ENCODE results near the gene EXOG. TPM values are rescaled to one million over a fixed set of nuclear protein-coding genes. Genes with fewer than 3 reads are reported as not detected.

EXOG gene
- total RNA-seq, 2 experiments from 2014 or later: 18.5 to 23.0 TPM

DNA sequence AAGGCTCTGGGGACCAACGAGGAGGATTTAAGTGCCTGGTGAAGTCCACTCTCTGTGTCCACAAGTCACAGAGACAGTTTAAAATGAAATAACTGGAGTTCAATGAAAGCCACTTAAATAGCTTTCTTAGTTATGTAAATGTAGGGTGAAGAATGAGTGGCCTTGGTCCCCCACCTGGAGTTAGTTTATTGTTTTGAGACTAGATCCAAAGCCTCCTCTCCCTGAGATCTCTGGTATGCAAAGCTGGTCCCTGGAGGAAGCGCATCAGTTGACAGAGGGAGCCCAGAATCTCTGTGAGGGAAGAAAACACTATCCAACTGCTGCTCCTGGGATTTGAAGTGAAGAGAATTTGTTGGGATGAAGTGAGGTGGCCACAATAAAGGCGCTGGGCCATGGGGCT, 40.5 kb downstream of the EXOG start:
- H3K36me3 Mint-ChIP-seq (ENCODE audit: low read depth): peaks cover 5% of the 10 kb centered on the region
- no peak for DNase-seq
- ChIA-PET POLR2A (no interaction called here), CTCF (no interaction called here)
- no peak for ATAC-seq
- H3K27ac Mint-ChIP-seq: no peak overlapping the region
- no peaks in the 10 kb centered on the region for H3K27me3 Mint-ChIP-seq (ENCODE audit: low read depth)
- H3K4me3 Mint-ChIP-seq: no peak overlapping the region
- H3K4me1 Mint-ChIP-seq (ENCODE audit: low read depth): no peaks in the 10 kb centered on the region
- no peaks in the 10 kb centered on the region for H3K9me3 Mint-ChIP-seq (ENCODE audit: insufficient read depth)

DNA sequence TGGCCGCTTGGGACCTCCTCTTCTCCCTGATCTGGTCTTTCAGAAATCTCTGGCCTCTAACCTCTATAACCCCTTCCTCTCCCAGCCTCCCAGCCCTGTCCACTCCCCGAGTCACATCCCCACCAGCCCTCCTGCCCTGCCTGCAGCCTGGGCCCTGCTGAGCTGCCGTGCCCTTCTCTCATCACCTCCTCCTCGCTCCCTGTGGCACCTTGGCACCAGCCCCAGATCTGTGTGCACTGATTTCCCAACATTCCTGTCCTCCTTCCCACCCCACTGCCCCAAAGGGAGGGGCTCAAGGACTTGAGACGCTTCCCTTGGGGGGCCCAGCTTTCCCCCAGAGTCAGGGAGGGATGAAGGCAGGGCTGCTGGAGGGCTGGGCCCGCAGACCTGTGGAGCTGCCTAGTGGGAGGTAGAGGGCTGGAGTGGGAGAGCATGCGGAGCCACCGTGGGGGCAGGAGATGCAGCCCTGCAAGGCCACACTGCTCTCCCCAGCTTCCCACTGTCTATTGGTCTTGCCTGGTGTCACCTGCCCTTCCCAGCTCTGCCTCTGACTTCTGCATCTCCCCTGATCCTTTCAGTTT, 42.7 kb downstream of the EXOG start:
- ATAC-seq: no peak
- peaks cover 5% of the 10 kb centered on the region for H3K36me3 Mint-ChIP-seq (ENCODE audit: low read depth)
- POLR2A ChIA-PET: no interaction called here

DNA sequence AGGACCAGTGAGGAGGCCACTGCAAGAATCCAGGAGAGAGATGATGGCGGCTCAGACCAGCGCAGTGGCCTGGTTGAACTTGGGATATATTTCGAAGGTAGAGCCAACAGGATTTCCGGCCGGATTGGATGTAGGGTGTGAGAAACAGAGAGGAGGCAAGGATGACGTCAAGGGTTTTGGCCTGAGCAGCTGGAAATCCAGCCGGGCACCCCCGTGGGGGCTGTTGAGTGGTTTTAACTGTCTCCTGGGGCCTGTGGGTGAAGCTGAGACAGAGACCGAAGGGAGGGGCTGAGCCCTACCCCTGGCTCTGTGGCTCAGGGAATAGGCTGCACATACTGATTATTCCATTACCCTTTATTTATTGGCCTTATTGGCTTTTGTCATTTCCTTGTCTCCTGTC, 45.7 kb downstream of the EXOG start:
- ChIA-PET POLR2A (interaction anchor here (0.8 kb wide), 1 partner anchor 20 kb away, joined by 4 read pairs; no protein-coding TSS in a partner anchor), CTCF (interaction anchor here (1.8 kb wide), 1 partner anchor 20 kb away, joined by 6 read pairs; no protein-coding TSS in a partner anchor)
- no peaks in the 10 kb centered on the region for H3K36me3 Mint-ChIP-seq (ENCODE audit: low read depth)
- peaks cover 2% of the 10 kb centered on the region for H3K27me3 Mint-ChIP-seq (ENCODE audit: low read depth)
- H3K4me1 Mint-ChIP-seq (ENCODE audit: low read depth): no peaks in the 10 kb centered on the region
- no peak overlapping the region for H3K27ac Mint-ChIP-seq
- DNase-seq (no peak), ATAC-seq (no peak)
- H3K9me3 Mint-ChIP-seq (ENCODE audit: insufficient read depth): no peaks in the 10 kb centered on the region
- H3K4me3 Mint-ChIP-seq: no peak overlapping the region

More for the DNA sequence above, 42.7 kb downstream of the EXOG start:
- DNase-seq: no peak
- Mint-ChIP-seq H3K27ac (no peak overlapping the region), H3K9me3 (ENCODE audit: insufficient read depth) (no peaks in the 10 kb centered on the region), H3K4me1 (ENCODE audit: low read depth) (no peaks in the 10 kb centered on the region), H3K4me3 (no peak overlapping the region), H3K27me3 (ENCODE audit: low read depth) (no peaks in the 10 kb centered on the region)
- CTCF ChIA-PET: interaction anchor here (3.0 kb wide), 1 partner anchor 17 kb away, joined by 9 read pairs; no protein-coding TSS in a partner anchor

DNA sequence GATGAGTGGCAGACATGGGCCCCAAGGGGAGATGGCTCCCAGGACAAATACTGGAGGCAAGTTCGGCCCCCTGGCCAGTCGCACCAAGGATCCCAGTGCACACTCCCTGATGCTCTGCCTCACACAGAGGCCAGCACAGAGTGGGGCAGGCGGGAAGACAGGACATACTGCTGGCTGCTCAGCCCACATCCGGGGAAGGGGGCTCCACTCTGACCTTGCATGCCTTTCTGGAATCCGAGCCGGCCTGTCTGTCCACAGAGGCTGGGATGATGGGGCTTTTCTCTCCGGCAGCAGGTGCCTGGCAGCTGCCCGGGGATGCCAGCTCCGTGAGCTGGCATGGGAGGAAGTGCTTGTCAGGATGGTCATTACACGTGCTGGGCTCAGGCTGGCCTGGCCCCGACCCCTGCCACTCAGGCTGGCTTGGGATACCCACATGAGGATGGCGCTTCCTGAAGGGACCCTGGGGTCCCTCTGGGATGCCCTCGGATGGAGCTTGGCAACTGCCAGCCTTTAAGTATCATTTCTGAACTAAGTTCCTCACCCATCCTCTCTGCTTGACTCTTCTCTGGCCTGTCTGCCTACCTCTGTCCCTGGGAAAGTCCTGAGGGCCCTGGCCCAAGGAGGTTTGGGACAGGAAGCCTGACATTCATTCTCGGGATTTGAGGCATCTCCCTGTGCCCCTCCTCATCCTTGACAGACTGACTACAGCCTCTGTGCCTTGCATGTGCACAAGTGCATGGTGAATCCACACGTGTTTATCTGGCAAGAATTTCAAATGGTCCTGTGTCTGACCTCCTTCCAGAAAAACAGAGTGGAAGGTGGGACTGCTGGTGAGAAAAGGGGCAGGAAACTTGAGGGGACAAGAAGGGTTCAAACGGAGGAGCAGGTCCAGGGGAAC, 46.5 kb downstream of the EXOG start:
- H3K4me1 Mint-ChIP-seq (ENCODE audit: low read depth): no peaks in the 10 kb centered on the region
- no peaks in the 10 kb centered on the region for H3K9me3 Mint-ChIP-seq (ENCODE audit: insufficient read depth)
- no peak overlapping the region for H3K27ac Mint-ChIP-seq
- peaks cover 3% of the 10 kb centered on the region for H3K27me3 Mint-ChIP-seq (ENCODE audit: low read depth)
- no peak for ATAC-seq
- ChIA-PET POLR2A (no interaction called here), CTCF (interaction anchor here (1.8 kb wide), 1 partner anchor 21 kb away, joined by 6 read pairs; no protein-coding TSS in a partner anchor)
- no peak overlapping the region for H3K4me3 Mint-ChIP-seq
- no peak for DNase-seq
- H3K36me3 Mint-ChIP-seq (ENCODE audit: low read depth): no peaks in the 10 kb centered on the region

DNA sequence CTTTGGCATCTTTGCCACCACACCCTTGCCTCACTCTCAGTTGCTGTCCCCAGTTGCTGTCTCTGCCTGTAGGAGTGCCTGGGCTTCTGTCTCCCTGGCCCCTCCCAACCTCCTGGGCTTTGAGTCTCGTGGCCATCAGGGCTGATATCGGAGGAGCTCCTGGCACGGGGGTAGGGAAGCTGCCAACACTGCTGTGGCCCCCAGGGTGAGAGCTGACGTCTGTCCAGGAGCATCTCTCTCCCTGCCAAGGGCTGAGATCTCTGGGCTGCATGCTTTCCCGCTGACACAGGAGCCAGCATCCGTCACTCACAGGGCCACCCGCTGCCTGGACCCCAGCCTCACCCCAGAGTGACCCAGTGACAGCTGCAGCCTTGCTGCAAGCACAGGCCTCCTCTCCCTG, 47.4 kb downstream of the EXOG start:
- ATAC-seq: no peak
- peaks cover 5% of the 10 kb centered on the region for H3K4me1 Mint-ChIP-seq (ENCODE audit: low read depth)
- CTCF ChIA-PET: no interaction called here

DNA sequence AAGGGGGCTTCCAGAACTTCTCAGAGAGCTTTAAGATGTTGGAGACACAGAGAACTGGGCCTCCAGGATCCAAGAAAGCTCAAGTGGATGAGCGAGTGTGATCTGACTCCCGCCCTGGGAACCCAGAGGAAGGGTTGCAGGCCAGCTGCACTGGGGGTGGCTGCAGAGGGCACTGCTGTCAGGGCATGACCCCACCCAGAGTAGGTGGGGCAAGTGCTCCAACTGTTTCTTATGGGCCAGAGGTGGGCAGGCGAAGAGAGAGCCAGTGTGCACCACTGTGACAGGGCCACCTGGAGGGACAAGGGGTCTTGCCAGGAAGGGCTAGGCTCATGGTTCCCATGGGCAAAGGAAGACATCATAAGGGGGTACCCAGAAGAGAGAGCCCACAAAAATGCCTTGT, 48.8 kb downstream of the EXOG start:
- H3K27ac Mint-ChIP-seq: no peak overlapping the region
- ATAC-seq: no peak
- H3K9me3 Mint-ChIP-seq (ENCODE audit: insufficient read depth): no peaks in the 10 kb centered on the region
- DNase-seq: no peak
- H3K4me3 Mint-ChIP-seq: no peak overlapping the region
- CTCF ChIA-PET: no interaction called here
- H3K36me3 Mint-ChIP-seq (ENCODE audit: low read depth): no peaks in the 10 kb centered on the region
- POLR2A ChIA-PET: interaction anchor here (1.0 kb wide), 1 partner anchor 9 kb away, joined by 4 read pairs; no protein-coding TSS in a partner anchor
- peaks cover 5% of the 10 kb centered on the region for H3K4me1 Mint-ChIP-seq (ENCODE audit: low read depth)
- H3K27me3 Mint-ChIP-seq (ENCODE audit: low read depth): peaks cover 4% of the 10 kb centered on the region

More for the DNA sequence above, 47.4 kb downstream of the EXOG start:
- Mint-ChIP-seq H3K27ac (no peak overlapping the region), H3K4me3 (no peak overlapping the region), H3K36me3 (ENCODE audit: low read depth) (no peaks in the 10 kb centered on the region), H3K27me3 (ENCODE audit: low read depth) (peaks cover 4% of the 10 kb centered on the region), H3K9me3 (ENCODE audit: insufficient read depth) (no peaks in the 10 kb centered on the region)
- no peak for DNase-seq
- POLR2A ChIA-PET: no interaction called here

DNA sequence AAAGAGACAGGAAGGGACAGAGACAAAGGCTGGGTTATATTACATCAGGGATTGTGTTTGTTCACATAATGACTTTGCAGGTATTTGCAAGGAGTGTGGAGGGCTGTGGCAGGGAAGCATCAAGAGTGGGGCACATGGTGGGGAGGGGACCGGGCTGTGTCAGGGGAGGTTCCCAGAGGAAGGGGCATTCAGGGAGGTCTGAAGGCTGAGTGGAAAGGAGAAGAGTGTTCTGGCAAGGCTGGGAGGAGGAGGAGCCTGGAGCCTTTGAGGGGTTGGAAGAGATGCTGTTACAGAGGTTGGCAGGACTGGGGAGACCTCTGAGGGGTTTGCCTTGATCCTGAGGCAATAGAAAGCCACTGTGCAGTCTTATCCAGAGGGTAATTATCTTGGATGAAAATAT, 49.4 kb downstream of the EXOG start:
- no peak for DNase-seq
- ChIA-PET CTCF (no interaction called here), POLR2A (no interaction called here)
- H3K27me3 Mint-ChIP-seq (ENCODE audit: low read depth): peaks cover 4% of the 10 kb centered on the region
- no peaks in the 10 kb centered on the region for H3K36me3 Mint-ChIP-seq (ENCODE audit: low read depth)
- ATAC-seq: no peak
- H3K27ac Mint-ChIP-seq: no peak overlapping the region
- peaks cover 5% of the 10 kb centered on the region for H3K4me1 Mint-ChIP-seq (ENCODE audit: low read depth)
- H3K9me3 Mint-ChIP-seq (ENCODE audit: insufficient read depth): no peaks in the 10 kb centered on the region
- H3K4me3 Mint-ChIP-seq: no peak overlapping the region

DNA sequence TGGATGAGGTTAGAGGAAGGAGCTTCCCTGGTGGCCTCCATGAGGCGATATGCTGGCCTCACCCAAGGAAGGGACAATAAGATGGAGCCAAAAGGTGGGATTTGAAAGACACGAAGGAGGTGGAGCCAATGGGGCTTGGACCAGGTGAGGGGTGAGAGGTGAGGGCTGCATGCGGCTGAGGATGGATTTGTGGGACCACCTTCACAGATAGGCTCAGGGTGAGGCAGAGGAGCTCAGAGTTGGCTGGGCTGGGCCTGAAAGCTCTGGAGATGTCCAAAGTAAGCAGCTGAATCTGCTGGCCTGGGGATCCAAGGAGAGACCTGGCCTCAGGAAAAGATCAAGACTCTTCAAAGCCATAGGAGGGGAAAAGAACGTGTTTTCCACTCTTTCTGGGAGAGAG, 49.8 kb downstream of the EXOG start:
- no peak for DNase-seq
- Mint-ChIP-seq H3K36me3 (ENCODE audit: low read depth) (no peaks in the 10 kb centered on the region), H3K4me1 (ENCODE audit: low read depth) (peaks cover 5% of the 10 kb centered on the region), H3K27me3 (ENCODE audit: low read depth) (peaks cover 4% of the 10 kb centered on the region), H3K4me3 (no peak overlapping the region), H3K9me3 (ENCODE audit: insufficient read depth) (no peaks in the 10 kb centered on the region), H3K27ac (no peak overlapping the region)
- ChIA-PET CTCF (no interaction called here), POLR2A (no interaction called here)
- ATAC-seq: no peak

DNA sequence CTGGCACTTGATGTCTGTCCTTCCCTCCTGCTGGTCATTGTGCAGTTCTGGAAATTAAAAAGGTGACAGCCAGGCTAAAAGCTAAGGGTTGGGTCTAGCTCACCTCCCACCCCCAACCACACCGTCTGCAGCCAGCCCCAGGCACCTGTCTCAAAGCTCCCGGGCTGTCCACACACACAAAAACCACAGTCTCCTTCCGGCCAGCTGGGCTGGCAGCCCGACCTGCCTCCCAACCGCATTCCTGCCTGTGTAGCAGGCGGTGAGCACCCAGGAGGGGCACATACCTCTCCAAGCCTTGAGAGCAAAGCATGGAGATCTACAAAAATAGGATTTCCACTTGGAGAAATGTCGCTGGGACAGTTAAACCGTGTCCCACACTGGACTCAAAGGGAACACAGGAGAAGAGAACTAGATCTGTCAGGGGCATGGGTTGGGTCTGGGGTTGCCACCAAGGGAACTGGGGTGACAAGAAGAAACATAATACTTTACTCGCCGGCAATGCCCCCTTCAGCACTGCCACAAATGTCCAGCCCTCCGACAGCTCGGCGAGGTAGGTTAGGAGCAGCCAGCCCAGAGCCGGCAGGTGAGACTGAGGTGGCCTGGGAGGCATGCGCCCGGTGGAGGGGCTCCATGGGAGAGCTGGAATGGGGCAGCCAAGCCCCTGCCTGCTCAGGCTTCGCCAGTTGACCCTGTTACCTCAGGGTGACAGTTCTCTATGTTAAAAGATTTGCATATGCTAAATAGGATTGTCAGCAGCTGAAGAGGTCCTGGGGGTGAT, 52.2 kb downstream of the EXOG start:
- ATAC-seq: no peak
- H3K27ac Mint-ChIP-seq: no peak overlapping the region
- ChIA-PET POLR2A (no interaction called here), CTCF (no interaction called here)
- DNase-seq: no peak
- no peak overlapping the region for H3K4me3 Mint-ChIP-seq
- H3K36me3 Mint-ChIP-seq (ENCODE audit: low read depth): no peaks in the 10 kb centered on the region
- no peaks in the 10 kb centered on the region for H3K9me3 Mint-ChIP-seq (ENCODE audit: insufficient read depth)
- H3K4me1 Mint-ChIP-seq (ENCODE audit: low read depth): peaks cover 5% of the 10 kb centered on the region
- H3K27me3 Mint-ChIP-seq (ENCODE audit: low read depth): peaks cover 4% of the 10 kb centered on the region

DNA sequence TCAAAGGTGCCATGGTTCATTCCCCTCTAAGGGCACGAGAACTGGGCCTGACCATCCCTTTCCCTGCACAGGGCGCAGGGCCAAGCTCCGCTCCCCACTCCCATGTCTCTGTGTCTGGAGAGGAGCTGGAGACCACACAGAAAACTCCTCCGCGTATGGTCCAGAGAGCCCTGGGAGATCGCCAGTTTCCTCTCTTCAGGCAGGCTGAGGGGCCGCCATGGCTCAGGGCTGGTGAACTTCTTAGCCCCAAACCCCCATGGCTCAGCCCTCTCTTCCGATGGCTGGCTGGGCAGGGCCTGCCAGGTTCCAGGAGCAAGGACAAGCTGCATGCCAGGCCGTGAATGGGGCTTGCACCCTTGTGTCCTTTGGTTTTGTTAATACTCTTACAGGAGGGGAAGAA, 52.9 kb downstream of the EXOG start:
- H3K4me1 Mint-ChIP-seq (ENCODE audit: low read depth): peaks cover 5% of the 10 kb centered on the region
- ChIA-PET POLR2A (no interaction called here), CTCF (no interaction called here)
- ATAC-seq (no peak), DNase-seq (no peak)
- H3K36me3 Mint-ChIP-seq (ENCODE audit: low read depth): no peaks in the 10 kb centered on the region
- H3K4me3 Mint-ChIP-seq: no peak overlapping the region
- no peaks in the 10 kb centered on the region for H3K9me3 Mint-ChIP-seq (ENCODE audit: insufficient read depth)
- peaks cover 4% of the 10 kb centered on the region for H3K27me3 Mint-ChIP-seq (ENCODE audit: low read depth)
- H3K27ac Mint-ChIP-seq: no peak overlapping the region

DNA sequence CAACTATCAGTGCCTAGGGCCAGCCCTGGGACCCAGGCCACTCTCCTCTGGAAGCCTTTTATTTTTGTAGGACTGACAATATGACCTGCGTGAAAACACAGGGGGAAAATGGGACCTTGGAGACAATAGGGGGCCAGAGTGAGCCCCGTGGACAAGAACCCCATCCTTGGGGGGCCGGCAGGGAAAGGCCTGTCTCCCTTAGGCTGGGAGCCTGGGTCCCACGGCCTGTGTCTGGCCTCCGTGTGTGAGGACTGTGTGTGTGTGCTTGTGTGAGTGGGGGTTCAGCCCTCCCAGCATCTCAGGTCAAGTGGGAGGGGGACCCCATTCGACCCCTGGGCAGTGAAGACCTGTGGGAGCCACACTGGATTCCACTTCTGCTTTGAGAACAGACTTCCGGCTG, 53.3 kb downstream of the EXOG start:
- Mint-ChIP-seq H3K9me3 (ENCODE audit: insufficient read depth) (no peaks in the 10 kb centered on the region), H3K36me3 (ENCODE audit: low read depth) (no peaks in the 10 kb centered on the region), H3K4me1 (ENCODE audit: low read depth) (peaks cover 5% of the 10 kb centered on the region), H3K27ac (no peak overlapping the region), H3K27me3 (ENCODE audit: low read depth) (peaks cover 4% of the 10 kb centered on the region), H3K4me3 (no peak overlapping the region)
- CTCF ChIA-PET: no interaction called here
- POLR2A ChIA-PET: no interaction called here
- DNase-seq: no peak
- no peak for ATAC-seq

All from activated CD8-positive, alpha-beta T cell treated with anti-CD3 and anti-CD28 coated beads, Interleukin-2, amount 10 ng/mL, durations not matched to agents 7 days and 5 days (primary cell).